Measurements from ENCODE around the gene HS3ST2.

DNA sequence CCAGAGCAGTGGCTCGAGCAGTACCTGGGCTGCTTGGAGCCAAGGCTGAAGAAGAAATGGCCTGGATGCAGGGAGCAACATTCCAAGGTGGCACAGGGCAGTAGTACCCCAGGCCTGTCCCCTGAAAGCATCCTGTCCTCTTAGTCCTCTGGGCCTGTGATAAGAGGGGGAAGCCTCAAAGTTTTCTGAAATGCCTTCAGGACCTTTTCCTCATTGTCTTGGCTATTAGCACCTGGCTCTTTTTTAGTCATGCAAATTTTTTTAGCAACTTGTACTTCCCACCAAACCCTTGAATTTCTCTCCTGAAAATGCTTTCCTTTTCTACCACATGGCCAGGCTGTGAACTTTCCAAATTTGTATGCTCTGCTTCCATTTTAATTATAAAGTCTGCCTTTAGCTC, 148.9 kb downstream of the HS3ST2 start:
- TF ChIP-seq, protein P1, sequence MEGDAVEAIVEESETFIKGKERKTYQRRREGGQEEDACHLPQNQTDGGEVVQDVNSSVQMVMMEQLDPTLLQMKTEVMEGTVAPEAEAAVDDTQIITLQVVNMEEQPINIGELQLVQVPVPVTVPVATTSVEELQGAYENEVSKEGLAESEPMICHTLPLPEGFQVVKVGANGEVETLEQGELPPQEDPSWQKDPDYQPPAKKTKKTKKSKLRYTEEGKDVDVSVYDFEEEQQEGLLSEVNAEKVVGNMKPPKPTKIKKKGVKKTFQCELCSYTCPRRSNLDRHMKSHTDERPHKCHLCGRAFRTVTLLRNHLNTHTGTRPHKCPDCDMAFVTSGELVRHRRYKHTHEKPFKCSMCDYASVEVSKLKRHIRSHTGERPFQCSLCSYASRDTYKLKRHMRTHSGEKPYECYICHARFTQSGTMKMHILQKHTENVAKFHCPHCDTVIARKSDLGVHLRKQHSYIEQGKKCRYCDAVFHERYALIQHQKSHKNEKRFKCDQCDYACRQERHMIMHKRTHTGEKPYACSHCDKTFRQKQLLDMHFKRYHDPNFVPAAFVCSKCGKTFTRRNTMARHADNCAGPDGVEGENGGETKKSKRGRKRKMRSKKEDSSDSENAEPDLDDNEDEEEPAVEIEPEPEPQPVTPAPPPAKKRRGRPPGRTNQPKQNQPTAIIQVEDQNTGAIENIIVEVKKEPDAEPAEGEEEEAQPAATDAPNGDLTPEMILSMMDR (IDR thresholded peaks at IDR 0.05): no peak
- no peak for TF ChIP-seq EP300 (IDR thresholded peaks at IDR 0.05)

Measured in stomach (tissue), 4 donors.